Endodermal cell (in vitro differentiated cells): Measurements from ENCODE around the gene ERGIC3. TPM values are rescaled to one million over a fixed set of nuclear protein-coding genes. Genes with fewer than 3 reads are reported as not detected.
A peak's percentile ranks its signal among the peaks of the same experiment; 100 is the strongest.

Experiments
- DNase-seq: peaks from one replicate; pipeline ENCODE4 v3.0.0-alpha.2; 2017
- H3K27ac ChIP-seq: 2 replicates; pipeline ENCODE4 v1.5.1; 2013; ENCODE audit warnings: mild to moderate bottlenecking, low read depth, low read length, moderate library complexity
- H3K27me3 ChIP-seq: 2 replicates; pipeline ENCODE4 v1.6.1; 2013; ENCODE audit warnings: mild to moderate bottlenecking, low read length, moderate library complexity; ENCODE audit not compliant: insufficient read depth, control insufficient read depth, poor library complexity, severe bottlenecking
- H3K36me3 ChIP-seq: 2 replicates; pipeline ENCODE4 v1.7.0; 2013; ENCODE audit warnings: mild to moderate bottlenecking, low read length, moderate library complexity; ENCODE audit not compliant: control insufficient read depth, insufficient read depth
- H3K4me1 ChIP-seq: one replicate; pipeline ENCODE4 v1.7.0; 2013; ENCODE audit warnings: low read length; ENCODE audit not compliant: control insufficient read depth, insufficient read depth
- H3K4me3 ChIP-seq: 2 replicates; pipeline ENCODE4 v1.5.1; 2013; ENCODE audit warnings: mild to moderate bottlenecking, low read length, moderate library complexity
- H3K9ac ChIP-seq: 2 replicates; pipeline ENCODE4 v1.6.1; 2013; ENCODE audit warnings: mild to moderate bottlenecking, low read length, moderate library complexity; ENCODE audit not compliant: poor library complexity, severe bottlenecking; ENCODE audit errors: extremely low read depth
- H3K9me3 ChIP-seq: 2 replicates; pipeline ENCODE4 v1.6.1; 2013; ENCODE audit warnings: mild to moderate bottlenecking, low read length, moderate library complexity; ENCODE audit not compliant: control insufficient read depth
- H3K27ac Mint-ChIP-seq: 2 replicates; pipeline ENCODE4 v1.8.0; 2020; ENCODE audit warnings: mixed read lengths
- H3K27me3 Mint-ChIP-seq: 2 replicates; pipeline ENCODE4 v1.8.0; 2021; ENCODE audit warnings: mild to moderate bottlenecking, mixed read lengths; ENCODE audit not compliant: insufficient read depth
- H3K36me3 Mint-ChIP-seq: 2 replicates; pipeline ENCODE4 v1.8.0; 2020; ENCODE audit warnings: low read depth, mixed read lengths
- H3K4me1 Mint-ChIP-seq: 2 replicates; pipeline ENCODE4 v1.8.0; 2020; ENCODE audit warnings: mixed read lengths
- H3K4me3 Mint-ChIP-seq: 2 replicates; pipeline ENCODE4 v1.8.0; 2020; ENCODE audit warnings: mild to moderate bottlenecking, moderate library complexity, mixed read lengths
- H3K9me3 Mint-ChIP-seq: 2 replicates; pipeline ENCODE4 v1.8.0; 2020; ENCODE audit warnings: mild to moderate bottlenecking, mixed read lengths
- CTCF ChIP-seq: fragments of 200-600 bp; sonication (generic); conservative IDR thresholded peaks from 2 replicates; pipeline ENCODE4 v1.5.0; 2021; ENCODE audit warnings: antibody characterized with exemption, mild to moderate bottlenecking
- WGBS, 2 experiments: methylation state at CpG; one replicate each; pipeline versions ENCODE4 v1.1.5 to v1.1.7; 2013; ENCODE audit warnings: missing lambda C conversion rate in 2 of 2, mixed read lengths in 1 of 2; ENCODE audit not compliant: insufficient coverage in 1 of 2, insufficient read length in 1 of 2; 5-methylcytosine and 5-hydroxymethylcytosine counted together
- total RNA-seq, 2 donors: library from RNA; stranded (reverse); fragmentation: NEBNext Ultra II Directional in 1 of 2; extraction: Animal tissue kit (Norgen Biotek cat#: 25700) in 1 of 2; gene quantifications; 2 replicates in 1 of 2; 3 replicates in 1 of 2; pipeline ENCODE4 v1.2.1, GENCODE V29; 2021

Gene ERGIC3
- total RNA-seq, 2 donors from 2014 or later, result 217 to 230 TPM

- DNase-seq, result no peak
Observed at GRCh38 chr20:35560105-35560511, 18.2 kb downstream of the ERGIC3 start.

GRCh38 chr20:35560541-35560940 is 18.7 kb downstream of the ERGIC3 start:
- Mint-ChIP-seq H3K27me3 (no peaks in the 10 kb centered on the region), H3K4me3 (no peak overlapping the region), H3K27ac (no peak overlapping the region), H3K36me3 (peaks cover 17% of the 10 kb centered on the region), H3K9me3 (no peaks in the 10 kb centered on the region), H3K4me1 (no peaks in the 10 kb centered on the region)
- no peak for TF ChIP-seq CTCF
- H3K27ac ChIP-seq, result no peak overlapping the region
- H3K9me3 ChIP-seq, result no peaks in the 10 kb centered on the region
- no peak for DNase-seq
- no peak overlapping the region for H3K4me3 ChIP-seq
- H3K27me3 ChIP-seq, result no peaks in the 10 kb centered on the region
- H3K36me3 ChIP-seq, result peaks cover under 1% of the 10 kb centered on the region
- H3K4me1 ChIP-seq, result no peaks in the 10 kb centered on the region
- 71 to 79% methylated on average over 8 to 10 of the region's 10 CpGs for WGBS, 2 experiments
- H3K9ac ChIP-seq, result no peak overlapping the region

More at GRCh38 chr20:35560105-35560511, 18.2 kb downstream of the ERGIC3 start:
- no peak for TF ChIP-seq CTCF
- no peak overlapping the region for H3K9ac ChIP-seq
- Mint-ChIP-seq H3K36me3 (peaks cover 20% of the 10 kb centered on the region), H3K27me3 (no peaks in the 10 kb centered on the region), H3K9me3 (no peaks in the 10 kb centered on the region), H3K4me3 (no peak overlapping the region), H3K4me1 (no peaks in the 10 kb centered on the region), H3K27ac (no peak overlapping the region)
- no peaks in the 10 kb centered on the region for H3K9me3 ChIP-seq
- no peaks in the 10 kb centered on the region for H3K27me3 ChIP-seq
- H3K4me1 ChIP-seq, result no peaks in the 10 kb centered on the region
- no peak overlapping the region for H3K27ac ChIP-seq
- H3K4me3 ChIP-seq, result no peak overlapping the region
- 85 to 90% methylated on average over 8 to 18 of the region's 18 CpGs for WGBS, 2 experiments
- H3K36me3 ChIP-seq, result peaks cover 5% of the 10 kb centered on the region

- WGBS, 2 experiments, result 33 to 40% methylated on average over 2 to 7 of the region's 7 CpGs
Observed at GRCh38 chr20:35561268-35561667, 19.4 kb downstream of the ERGIC3 start.

More at GRCh38 chr20:35561268-35561667, 19.4 kb downstream of the ERGIC3 start:
- H3K27ac ChIP-seq, result no peak overlapping the region
- H3K27me3 Mint-ChIP-seq, result no peaks in the 10 kb centered on the region
- no peak overlapping the region for H3K9ac ChIP-seq
- H3K4me3 Mint-ChIP-seq, result no peak overlapping the region
- H3K9me3 Mint-ChIP-seq, result no peaks in the 10 kb centered on the region
- H3K4me1 Mint-ChIP-seq, result no peaks in the 10 kb centered on the region
- no peaks in the 10 kb centered on the region for H3K36me3 ChIP-seq
- DNase-seq, result peak; percentile 87
- peak overlapping the region; percentile 52 for H3K27ac Mint-ChIP-seq
- H3K27me3 ChIP-seq, result no peaks in the 10 kb centered on the region
- no peaks in the 10 kb centered on the region for H3K4me1 ChIP-seq
- H3K9me3 ChIP-seq, result no peaks in the 10 kb centered on the region
- peak; percentile 75 for TF ChIP-seq CTCF
- peaks cover 16% of the 10 kb centered on the region for H3K36me3 Mint-ChIP-seq
- no peak overlapping the region for H3K4me3 ChIP-seq
